HTR-8/SVneo (cell line): ENCODE data around the gene CYREN.

Experiments
- DNase-seq: peaks from one replicate; pipeline ENCODE4 v3.0.0; 2011; ENCODE audit warnings: low spot score, mixed read lengths; ENCODE audit not compliant: insufficient read length
- FAIRE-seq: peaks from 2 replicates; lab custom pipeline; 2011; peaks lifted over from hg19 to GRCh38; lab: Jason Lieb, UNC

The CYREN gene

GRCh38 chr7:135117096-135117495 is 53.4 kb downstream of the CYREN start:
- no peak for DNase-seq
- no peak for FAIRE-seq
